ENCODE data around the gene TNFRSF8. TPM values are rescaled to one million over a fixed set of nuclear protein-coding genes. Genes with fewer than 3 reads are reported as not detected.

TNFRSF8 gene
- total and polyA plus RNA-seq, 9 of the 15 experiments (the other 6 are each of a cell fraction or from before 2014, with no cell fraction given): 3.5 to 38.4 (median 17.1) TPM

DNA sequence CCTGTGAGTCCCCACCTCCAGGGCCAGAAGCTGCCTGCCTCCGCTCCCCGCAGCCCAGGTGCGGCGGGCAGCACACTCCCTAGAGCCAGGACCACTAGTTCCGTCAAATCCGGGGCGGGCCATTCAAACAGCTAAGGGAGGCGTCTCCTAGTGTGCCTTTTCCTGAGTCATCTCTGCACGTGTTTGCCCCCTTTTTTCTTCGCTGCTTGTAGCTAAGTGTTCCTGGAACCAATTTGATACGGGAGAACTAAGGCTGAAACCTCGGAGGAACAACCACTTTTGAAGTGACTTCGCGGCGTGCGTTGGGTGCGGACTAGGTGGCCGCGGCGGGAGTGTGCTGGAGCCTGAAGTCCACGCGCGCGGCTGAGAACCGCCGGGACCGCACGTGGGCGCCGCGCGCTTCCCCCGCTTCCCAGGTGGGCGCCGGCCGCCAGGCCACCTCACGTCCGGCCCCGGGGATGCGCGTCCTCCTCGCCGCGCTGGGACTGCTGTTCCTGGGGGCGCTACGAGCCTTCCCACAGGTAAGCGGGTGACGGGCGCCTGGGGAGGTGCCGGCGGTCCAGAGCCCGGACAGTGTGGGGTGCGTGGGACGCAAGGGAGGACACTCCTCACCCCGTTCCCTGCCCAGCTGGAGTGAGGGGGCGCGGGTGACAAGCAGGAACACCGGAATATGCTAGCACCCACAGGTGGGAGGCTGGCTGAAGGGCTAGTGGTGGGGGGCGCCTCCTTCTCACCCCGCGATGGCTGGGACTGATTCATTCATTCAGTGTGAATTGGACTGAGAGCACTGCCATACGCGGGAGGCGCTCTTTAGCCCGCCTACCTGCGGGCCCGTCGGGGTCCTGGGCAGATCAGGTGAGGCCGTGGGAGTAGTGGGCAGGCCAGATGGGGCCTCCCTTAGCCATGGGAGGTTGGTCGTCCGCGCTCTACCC lies at the start of gene TNFRSF8 (continued):
- TF ChIP-seq KDM4B (IDR thresholded peaks at IDR 0.05; ENCODE audit: borderline replicate concordance in 2 of 2, low read depth in 1 of 2) (peak in 1 of 2 experiments; percentile 61; a peak in 1 of 4 replicates), OTX1 (CRISPR knock-in tag; IDR thresholded peaks at IDR 0.05) (no peak), HSF4 (CRISPR knock-in tag; IDR thresholded peaks at IDR 0.05; ENCODE audit: borderline replicate concordance) (no peak), NR1H2 (CRISPR knock-in tag; IDR thresholded peaks at IDR 0.05) (no peak), STAG1 (CRISPR knock-in tag; IDR thresholded peaks at IDR 0.05; ENCODE audit: borderline replicate concordance) (peak; percentile 57; the same call in 1 of the 2 replicates), MCM7 (IDR thresholded peaks at IDR 0.05) (no peak), HDAC8 (tag; IDR thresholded peaks at IDR 0.05) (peak; percentile 23; the same call in 1 of the 2 replicates), ZFPM2 (CRISPR knock-in tag; IDR thresholded peaks at IDR 0.05) (no peak), MED1 (CRISPR knock-in tag; IDR thresholded peaks at IDR 0.05; ENCODE audit: borderline replicate concordance) (no peak), HDAC1 (IDR thresholded peaks at IDR 0.05) (peak in 1 of 2 experiments; percentile 83; a peak in 2 of 4 replicates), ZNF589 (CRISPR knock-in tag; IDR thresholded peaks at IDR 0.05; ENCODE audit: low read depth) (peak; percentile 42; the same call in 1 of the 2 replicates), ELF2 (CRISPR knock-in tag; IDR thresholded peaks at IDR 0.05) (no peak), THRAP3 (IDR thresholded peaks at IDR 0.05; ENCODE audit: borderline replicate concordance) (no peak), TFAM (CRISPR knock-in tag; conservative IDR thresholded peaks at IDR 0.05) (no peak)
- TF ChIP-seq, protein P1, sequence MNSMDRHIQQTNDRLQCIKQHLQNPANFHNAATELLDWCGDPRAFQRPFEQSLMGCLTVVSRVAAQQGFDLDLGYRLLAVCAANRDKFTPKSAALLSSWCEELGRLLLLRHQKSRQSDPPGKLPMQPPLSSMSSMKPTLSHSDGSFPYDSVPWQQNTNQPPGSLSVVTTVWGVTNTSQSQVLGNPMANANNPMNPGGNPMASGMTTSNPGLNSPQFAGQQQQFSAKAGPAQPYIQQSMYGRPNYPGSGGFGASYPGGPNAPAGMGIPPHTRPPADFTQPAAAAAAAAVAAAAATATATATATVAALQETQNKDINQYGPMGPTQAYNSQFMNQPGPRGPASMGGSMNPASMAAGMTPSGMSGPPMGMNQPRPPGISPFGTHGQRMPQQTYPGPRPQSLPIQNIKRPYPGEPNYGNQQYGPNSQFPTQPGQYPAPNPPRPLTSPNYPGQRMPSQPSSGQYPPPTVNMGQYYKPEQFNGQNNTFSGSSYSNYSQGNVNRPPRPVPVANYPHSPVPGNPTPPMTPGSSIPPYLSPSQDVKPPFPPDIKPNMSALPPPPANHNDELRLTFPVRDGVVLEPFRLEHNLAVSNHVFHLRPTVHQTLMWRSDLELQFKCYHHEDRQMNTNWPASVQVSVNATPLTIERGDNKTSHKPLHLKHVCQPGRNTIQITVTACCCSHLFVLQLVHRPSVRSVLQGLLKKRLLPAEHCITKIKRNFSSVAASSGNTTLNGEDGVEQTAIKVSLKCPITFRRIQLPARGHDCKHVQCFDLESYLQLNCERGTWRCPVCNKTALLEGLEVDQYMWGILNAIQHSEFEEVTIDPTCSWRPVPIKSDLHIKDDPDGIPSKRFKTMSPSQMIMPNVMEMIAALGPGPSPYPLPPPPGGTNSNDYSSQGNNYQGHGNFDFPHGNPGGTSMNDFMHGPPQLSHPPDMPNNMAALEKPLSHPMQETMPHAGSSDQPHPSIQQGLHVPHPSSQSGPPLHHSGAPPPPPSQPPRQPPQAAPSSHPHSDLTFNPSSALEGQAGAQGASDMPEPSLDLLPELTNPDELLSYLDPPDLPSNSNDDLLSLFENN (IDR thresholded peaks at IDR 0.05; ENCODE audit: low read depth in 2 of 2, low read length in 2 of 2): no peak
- TF ChIP-seq, protein P2, sequence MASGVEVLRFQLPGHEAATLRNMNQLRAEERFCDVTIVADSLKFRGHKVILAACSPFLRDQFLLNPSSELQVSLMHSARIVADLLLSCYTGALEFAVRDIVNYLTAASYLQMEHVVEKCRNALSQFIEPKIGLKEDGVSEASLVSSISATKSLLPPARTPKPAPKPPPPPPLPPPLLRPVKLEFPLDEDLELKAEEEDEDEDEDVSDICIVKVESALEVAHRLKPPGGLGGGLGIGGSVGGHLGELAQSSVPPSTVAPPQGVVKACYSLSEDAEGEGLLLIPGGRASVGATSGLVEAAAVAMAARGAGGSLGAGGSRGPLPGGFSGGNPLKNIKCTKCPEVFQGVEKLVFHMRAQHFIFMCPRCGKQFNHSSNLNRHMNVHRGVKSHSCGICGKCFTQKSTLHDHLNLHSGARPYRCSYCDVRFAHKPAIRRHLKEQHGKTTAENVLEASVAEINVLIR (CRISPR knock-in tag; IDR thresholded peaks at IDR 0.05): no peak
- TF ChIP-seq, protein P3, sequence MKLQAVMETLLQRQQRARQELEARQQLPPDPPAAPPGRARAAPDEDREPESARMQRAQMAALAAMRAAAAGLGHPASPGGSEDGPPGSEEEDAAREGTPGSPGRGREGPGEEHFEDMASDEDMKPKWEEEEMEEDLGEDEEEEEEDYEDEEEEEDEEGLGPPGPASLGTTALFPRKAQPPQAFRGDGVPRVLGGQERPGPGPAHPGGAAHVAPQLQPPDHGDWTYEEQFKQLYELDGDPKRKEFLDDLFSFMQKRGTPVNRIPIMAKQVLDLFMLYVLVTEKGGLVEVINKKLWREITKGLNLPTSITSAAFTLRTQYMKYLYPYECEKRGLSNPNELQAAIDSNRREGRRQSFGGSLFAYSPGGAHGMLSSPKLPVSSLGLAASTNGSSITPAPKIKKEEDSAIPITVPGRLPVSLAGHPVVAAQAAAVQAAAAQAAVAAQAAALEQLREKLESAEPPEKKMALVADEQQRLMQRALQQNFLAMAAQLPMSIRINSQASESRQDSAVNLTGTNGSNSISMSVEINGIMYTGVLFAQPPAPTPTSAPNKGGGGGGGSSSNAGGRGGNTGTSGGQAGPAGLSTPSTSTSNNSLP (IDR thresholded peaks at IDR 0.05; ENCODE audit: borderline replicate concordance, low read depth, low read length): no peak
- TF ChIP-seq, protein P4, sequence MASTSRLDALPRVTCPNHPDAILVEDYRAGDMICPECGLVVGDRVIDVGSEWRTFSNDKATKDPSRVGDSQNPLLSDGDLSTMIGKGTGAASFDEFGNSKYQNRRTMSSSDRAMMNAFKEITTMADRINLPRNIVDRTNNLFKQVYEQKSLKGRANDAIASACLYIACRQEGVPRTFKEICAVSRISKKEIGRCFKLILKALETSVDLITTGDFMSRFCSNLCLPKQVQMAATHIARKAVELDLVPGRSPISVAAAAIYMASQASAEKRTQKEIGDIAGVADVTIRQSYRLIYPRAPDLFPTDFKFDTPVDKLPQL (IDR thresholded peaks at IDR 0.05; ENCODE audit: extremely low read depth, insufficient read length): no peak
- TF ChIP-seq, protein P5, sequence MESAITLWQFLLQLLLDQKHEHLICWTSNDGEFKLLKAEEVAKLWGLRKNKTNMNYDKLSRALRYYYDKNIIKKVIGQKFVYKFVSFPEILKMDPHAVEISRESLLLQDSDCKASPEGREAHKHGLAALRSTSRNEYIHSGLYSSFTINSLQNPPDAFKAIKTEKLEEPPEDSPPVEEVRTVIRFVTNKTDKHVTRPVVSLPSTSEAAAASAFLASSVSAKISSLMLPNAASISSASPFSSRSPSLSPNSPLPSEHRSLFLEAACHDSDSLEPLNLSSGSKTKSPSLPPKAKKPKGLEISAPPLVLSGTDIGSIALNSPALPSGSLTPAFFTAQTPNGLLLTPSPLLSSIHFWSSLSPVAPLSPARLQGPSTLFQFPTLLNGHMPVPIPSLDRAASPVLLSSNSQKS (CRISPR knock-in tag; IDR thresholded peaks at IDR 0.05): no peak
